CD14-positive monocyte (primary cell): ENCODE measurements around the gene CXXC5. TPM values are rescaled to one million over a fixed set of nuclear protein-coding genes. Genes with fewer than 3 reads are reported as not detected.
"Not testable (repeated sequence)": the region's sequence is repeated elsewhere in the genome, so short reads cannot be mapped to it uniquely, and the experiment has no call there.

Experiments used
- DNase-seq, 3 donors: peaks; one replicate each; pipeline ENCODE4 v3.0.0-alpha.2; 2011 to 2022
- H2AFZ ChIP-seq: 2 replicates; pipeline ENCODE4 v1.6.0; 2012; ENCODE audit warnings: mild to moderate bottlenecking, low read depth, low read length, inconsistent platforms; ENCODE audit not compliant: insufficient read depth, poor library complexity, severe bottlenecking
- H3K27ac ChIP-seq, 2 donors: 1 replicate in 1 of 2; 2 replicates in 1 of 2; pipeline ENCODE4 v1.5.1; 2012 to 2013; ENCODE audit warnings: low read length in 2 of 2, control low read depth in 1 of 2, inconsistent platforms in 1 of 2, low read depth in 1 of 2, mild to moderate bottlenecking in 1 of 2
- H3K27me3 ChIP-seq, 2 donors: one replicate each; pipeline versions ENCODE4 v1.6.0 to v1.6.1; 2011 to 2013; ENCODE audit warnings: low read length in 2 of 2; ENCODE audit not compliant: control insufficient read depth in 2 of 2, insufficient read depth in 2 of 2
- H3K36me3 ChIP-seq, 2 donors: replicated peaks in 1 of 2; 1 replicate in 1 of 2; 2 replicates in 1 of 2; pipeline versions ENCODE4 v1.5.1 to v1.6.1; 2012 to 2013; ENCODE audit warnings: low read length in 2 of 2, control low read depth in 1 of 2, inconsistent platforms in 1 of 2, mild to moderate bottlenecking in 1 of 2; ENCODE audit not compliant: insufficient read depth in 2 of 2, control insufficient read depth in 1 of 2
- H3K4me1 ChIP-seq, 2 donors: 1 replicate in 1 of 2; 2 replicates in 1 of 2; pipeline versions ENCODE4 v1.5.1 to v1.6.1; 2012 to 2013; ENCODE audit warnings: low read length in 2 of 2, control low read depth in 1 of 2, inconsistent platforms in 1 of 2, mild to moderate bottlenecking in 1 of 2, moderate library complexity in 1 of 2; ENCODE audit not compliant: insufficient read depth in 2 of 2, control insufficient read depth in 1 of 2
- H3K4me2 ChIP-seq: replicated peaks from 2 replicates; pipeline ENCODE3; 2012; ENCODE audit warnings: low read length, moderate library complexity, mild to moderate bottlenecking; ENCODE audit not compliant: poor library complexity, severe bottlenecking; ENCODE audit errors: extremely low read depth
- H3K4me3 ChIP-seq, 3 experiments: fragments of 200-600 bp in 1 of 3; sonication (generic) in 1 of 3; replicated peaks in 1 of 3; 1 replicate in 2 of 3; 2 replicates in 1 of 3; pipeline ENCODE4 v1.5.1; 2011 to 2013; ENCODE audit warnings: low read length in 3 of 3, mild to moderate bottlenecking in 3 of 3, control low read depth in 2 of 3, low read depth in 2 of 3, inconsistent platforms in 1 of 3, moderate library complexity in 1 of 3
- H3K79me2 ChIP-seq: 2 replicates; pipeline ENCODE4 v1.6.0; 2012; ENCODE audit warnings: mild to moderate bottlenecking, control low read depth, inconsistent platforms, low read length, moderate library complexity; ENCODE audit not compliant: insufficient read depth
- H3K9ac ChIP-seq: 2 replicates; pipeline ENCODE4 v1.6.0; 2017; ENCODE audit warnings: low read length, mild to moderate bottlenecking; ENCODE audit not compliant: insufficient read depth, poor library complexity, severe bottlenecking
- H3K9me3 ChIP-seq, 2 donors: replicated peaks in 1 of 2; 1 replicate in 1 of 2; 2 replicates in 1 of 2; pipeline versions ENCODE4 v1.5.1 to v1.6.1; 2012 to 2013; ENCODE audit warnings: low read length in 2 of 2, control low read depth in 1 of 2; ENCODE audit not compliant: control insufficient read depth in 1 of 2, insufficient read depth in 1 of 2
- H4K20me1 ChIP-seq: 2 replicates; pipeline ENCODE4 v1.6.0; 2012; ENCODE audit warnings: mild to moderate bottlenecking, low read length, control low read depth, moderate library complexity; ENCODE audit not compliant: insufficient read depth
- H3K27ac Mint-ChIP-seq, 7 donors: one replicate each; pipeline ENCODE4 v1.8.0; 2020; ENCODE audit warnings: mild to moderate bottlenecking in 7 of 7, mixed read lengths in 7 of 7, moderate library complexity in 6 of 7, inconsistent platforms in 2 of 7
- H3K27me3 Mint-ChIP-seq, 3 donors: one replicate each; pipeline ENCODE4 v1.8.0; 2021 to 2022; ENCODE audit warnings: low read depth in 3 of 3, mild to moderate bottlenecking in 3 of 3, mixed read lengths in 3 of 3, moderate library complexity in 3 of 3, inconsistent platforms in 1 of 3
- H3K36me3 Mint-ChIP-seq, 2 donors: one replicate each; pipeline ENCODE4 v1.8.0; 2020; ENCODE audit warnings: mixed read lengths in 2 of 2, inconsistent platforms in 1 of 2, mild to moderate bottlenecking in 1 of 2
- H3K4me1 Mint-ChIP-seq: one replicate; pipeline ENCODE4 v1.8.0; 2020; ENCODE audit warnings: mild to moderate bottlenecking, mixed read lengths
- H3K4me3 Mint-ChIP-seq, 2 donors: one replicate each; pipeline ENCODE4 v1.8.0; 2020; ENCODE audit warnings: mild to moderate bottlenecking in 2 of 2, mixed read lengths in 2 of 2, moderate library complexity in 1 of 2
- H3K9me3 Mint-ChIP-seq, 7 donors: one replicate each; pipeline ENCODE4 v1.8.0; 2020 to 2022; ENCODE audit warnings: mixed read lengths in 7 of 7, mild to moderate bottlenecking in 6 of 7, moderate library complexity in 6 of 7, inconsistent platforms in 2 of 7
- CTCF ChIP-seq: fragments of 200-600 bp; IDR thresholded peaks from one replicate; pipeline ENCODE4 v1.8.0; 2022; ENCODE audit warnings: antibody characterized with exemption, mild to moderate bottlenecking
- WGBS: methylation state at CpG from one replicate; pipeline ENCODE4 v1.1.5; 2013; ENCODE audit warnings: missing lambda C conversion rate; ENCODE audit not compliant: insufficient coverage; 5-methylcytosine and 5-hydroxymethylcytosine counted together
- intact Hi-C, 2 donors: fragments of 100-400 bp; cut with micrococcal nuclease; formaldehyde crosslinking; loops; one replicate each; pipeline versions ENCODE4 v1.15.0 to v1.15.1; 2023
- polyA plus RNA-seq, 3 donors: library from polyadenylated mRNA; depleted of rRNA in 1 of 3; unstranded in 2 of 3; stranded (reverse) in 1 of 3; fragments of 300-500 nt in 2 of 3; fragments of >200 nt in 1 of 3; fragmentation: Illumina TruSeq in 2 of 3; gene quantifications; 1 replicate in 2 of 3; 2 replicates in 1 of 3; pipeline ENCODE4 v1.2.3, GENCODE V29; 2012 to 2021

CXXC5 gene
- polyA plus RNA-seq, 3 donors, result 22.4 to 37.2 (median 33.7) TPM

- Histone ChIP-seq H3K4me1 (no peaks in the 10 kb centered on the region), H3K9me3 (no peaks in the 10 kb centered on the region), H3K27ac (no peak overlapping the region), H3K79me2 (no peaks in the 10 kb centered on the region), H3K4me3 (no peak overlapping the region), H3K9ac (no peak overlapping the region), H3K4me2 (no peak overlapping the region), H2AFZ (no peak overlapping the region), H4K20me1 (no peaks in the 10 kb centered on the region), H3K36me3 (no peaks in the 10 kb centered on the region), H3K27me3 (no peaks in the 10 kb centered on the region)
- H3K27ac Mint-ChIP-seq, result no peak overlapping the region
- 100% methylated on average over 2 of the region's 3 CpGs for WGBS
- no peak overlapping the region for H3K4me3 Mint-ChIP-seq
- DNase-seq, result peak in 1 of 3 donors; percentile 0
- TF ChIP-seq CTCF, result no peak
- peaks cover 0 to 8% (median 0%) of the 10 kb centered on the region in 7 donors for H3K9me3 Mint-ChIP-seq
- H3K4me1 Mint-ChIP-seq, result no peaks in the 10 kb centered on the region
- intact Hi-C loops, result no loop called here
- no peaks in the 10 kb centered on the region for H3K36me3 Mint-ChIP-seq
- H3K27me3 Mint-ChIP-seq, result peaks cover 0 to 7% (median 6%) of the 10 kb centered on the region in 3 donors
Measured at GRCh38 chr5:139726248-139726647, 78.1 kb downstream of the CXXC5 start.

GRCh38 chr5:139727615-139728014 is 79.5 kb downstream of the CXXC5 start:
- H3K4me2 ChIP-seq, result not testable (repeated sequence)

More at GRCh38 chr5:139727615-139728014, 79.5 kb downstream of the CXXC5 start:
- H3K9ac ChIP-seq, H3K27ac Mint-ChIP-seq, H3K9me3 Mint-ChIP-seq, H3K4me1 ChIP-seq, H3K27ac ChIP-seq, H3K9me3 ChIP-seq, H3K79me2 ChIP-seq, intact Hi-C loops, H3K27me3 ChIP-seq, H3K4me1 Mint-ChIP-seq, H4K20me1 ChIP-seq, H3K4me3 ChIP-seq, H3K36me3 ChIP-seq, H3K27me3 Mint-ChIP-seq, H3K4me3 Mint-ChIP-seq, H2AFZ ChIP-seq, H3K36me3 Mint-ChIP-seq: not testable (repeated sequence)
- WGBS, result 96% methylated on average over 4 of the region's 9 CpGs
- peak in 1 of 3 donors; percentile 1 for DNase-seq
